Measurements from ENCODE around the gene NTRK1. TPM values are rescaled to one million over a fixed set of nuclear protein-coding genes. Genes with fewer than 3 reads are reported as not detected.

Gene NTRK1
- total RNA-seq, 1 donor from 2014 or later: 1.8 TPM

- DNase-seq (ENCODE audit: low spot score): no peak
- no peak for ATAC-seq
- intact Hi-C loops (cut with DNase I): no loop called here
These were observed 42.8 kb downstream of the NTRK1 start for GRCh38 chr1:156903328-156904091.

DNA sequence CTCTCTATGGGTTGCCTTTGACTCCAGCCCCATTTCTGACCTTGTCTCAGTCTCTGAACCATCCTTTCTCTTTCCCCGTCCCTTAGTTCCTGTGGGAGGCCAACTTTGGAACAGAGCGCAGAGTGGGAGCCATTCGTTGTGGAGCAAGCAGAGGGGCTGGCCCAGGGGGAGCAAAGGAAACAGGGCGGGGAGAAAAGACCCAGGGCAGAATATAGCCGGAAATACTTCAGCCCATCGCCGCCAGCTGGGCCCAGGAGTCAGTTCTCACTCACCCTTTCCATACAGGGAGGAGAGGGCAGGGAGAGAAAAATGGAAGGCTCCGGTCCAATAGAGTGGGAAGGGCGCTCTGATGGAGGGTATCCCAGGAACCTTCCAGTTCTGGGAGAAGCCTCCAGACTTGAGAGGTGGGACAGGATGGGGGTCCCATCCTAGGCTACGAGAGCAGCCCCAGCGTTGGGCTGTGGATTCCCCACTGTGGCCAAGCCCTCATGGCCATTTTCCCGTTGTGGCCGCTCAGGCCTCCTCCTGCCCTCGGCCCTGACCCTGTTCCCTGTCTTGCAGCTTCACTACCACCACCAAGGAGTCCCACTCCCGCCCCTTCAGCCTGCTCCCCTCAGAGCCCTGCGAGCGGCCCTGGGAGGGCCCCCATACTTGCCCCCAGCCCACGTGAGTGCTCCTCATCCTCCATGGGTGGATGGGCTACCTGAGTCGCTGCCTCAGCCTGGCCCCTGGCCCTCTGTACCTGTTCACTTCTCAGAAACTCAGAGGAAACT is 43.7 kb downstream of the NTRK1 start:
- DNase-seq (ENCODE audit: low spot score) (no peak), ATAC-seq (no peak)
- intact Hi-C loops (cut with DNase I): no loop called here

- DNase-seq (ENCODE audit: low spot score) (no peak), ATAC-seq (no peak)
- intact Hi-C loops (cut with DNase I): no loop called here
These were observed 44.5 kb downstream of the NTRK1 start for GRCh38 chr1:156905176-156905575.

DNA sequence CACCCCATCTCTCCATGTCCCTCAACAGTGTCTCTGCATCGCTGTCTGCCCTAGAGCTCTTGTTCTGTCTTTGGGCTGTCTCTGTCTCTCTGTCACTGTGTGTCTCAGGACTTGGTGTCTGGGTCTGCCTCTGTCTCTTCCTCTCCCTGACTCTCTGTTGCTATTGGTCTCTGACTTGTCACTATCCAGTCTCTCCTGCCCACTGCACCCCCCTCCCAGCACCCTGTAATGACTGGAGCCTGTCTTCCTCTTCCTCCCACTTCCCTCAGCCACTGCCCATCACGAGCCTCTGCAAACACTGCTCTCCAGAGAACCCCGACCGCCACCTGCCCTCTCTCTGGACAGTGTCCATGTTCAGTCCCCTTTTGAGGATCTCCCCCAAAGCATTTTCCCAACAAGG is 45.0 kb downstream of the NTRK1 start:
- DNase-seq (ENCODE audit: low spot score): no peak
- no peak for ATAC-seq
- intact Hi-C loops (cut with DNase I): no loop called here

DNA sequence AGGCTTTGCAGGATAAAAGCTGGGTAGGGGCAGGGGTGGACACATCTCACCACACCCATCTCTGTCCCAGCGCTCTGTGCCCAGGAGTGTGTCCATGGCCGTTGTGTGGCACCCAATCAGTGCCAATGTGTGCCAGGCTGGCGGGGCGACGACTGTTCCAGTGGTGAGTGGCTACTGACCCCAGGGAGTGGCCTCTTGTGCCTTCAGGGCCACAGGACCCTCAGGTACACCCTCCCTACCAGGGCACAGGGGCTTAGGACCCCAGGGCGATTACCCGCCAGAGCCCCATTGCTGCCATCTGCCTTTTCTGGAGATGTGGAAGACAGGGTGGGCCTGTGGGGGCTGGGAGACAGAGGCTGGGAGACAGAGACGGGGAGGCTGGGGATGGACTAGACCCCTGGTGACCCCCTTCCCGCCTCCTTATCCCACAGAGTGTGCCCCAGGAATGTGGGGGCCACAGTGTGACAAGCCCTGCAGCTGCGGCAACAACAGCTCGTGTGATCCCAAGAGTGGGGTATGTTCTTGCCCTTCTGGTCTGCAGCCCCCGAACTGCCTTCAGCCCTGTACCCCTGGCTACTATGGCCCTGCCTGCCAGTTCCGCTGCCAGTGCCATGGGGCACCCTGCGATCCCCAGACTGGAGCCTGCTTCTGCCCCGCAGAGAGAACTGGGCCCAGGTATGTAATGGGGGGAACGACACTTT is 45.7 kb downstream of the NTRK1 start:
- intact Hi-C loops (cut with DNase I): no loop called here
- no peak for DNase-seq (ENCODE audit: low spot score)
- ATAC-seq: no peak

DNA sequence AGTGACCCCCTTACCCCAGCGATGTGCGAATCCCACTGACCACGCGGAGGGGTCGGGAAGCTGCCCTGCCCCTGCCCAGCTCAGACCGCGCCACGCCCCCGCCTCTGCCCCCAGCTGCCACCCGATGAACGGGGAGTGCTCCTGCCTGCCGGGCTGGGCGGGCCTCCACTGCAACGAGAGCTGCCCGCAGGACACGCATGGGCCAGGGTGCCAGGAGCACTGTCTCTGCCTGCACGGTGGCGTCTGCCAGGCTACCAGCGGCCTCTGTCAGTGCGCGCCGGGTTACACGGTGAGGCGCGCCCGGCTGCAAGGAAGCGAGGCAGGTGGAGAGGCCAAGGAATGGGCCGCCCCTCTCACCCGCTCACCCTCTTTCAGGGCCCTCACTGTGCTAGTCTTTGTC is 47.9 kb downstream of the NTRK1 start:
- DNase-seq (ENCODE audit: low spot score) (no peak), ATAC-seq (no peak)
- intact Hi-C loops (cut with DNase I): no loop called here

DNA sequence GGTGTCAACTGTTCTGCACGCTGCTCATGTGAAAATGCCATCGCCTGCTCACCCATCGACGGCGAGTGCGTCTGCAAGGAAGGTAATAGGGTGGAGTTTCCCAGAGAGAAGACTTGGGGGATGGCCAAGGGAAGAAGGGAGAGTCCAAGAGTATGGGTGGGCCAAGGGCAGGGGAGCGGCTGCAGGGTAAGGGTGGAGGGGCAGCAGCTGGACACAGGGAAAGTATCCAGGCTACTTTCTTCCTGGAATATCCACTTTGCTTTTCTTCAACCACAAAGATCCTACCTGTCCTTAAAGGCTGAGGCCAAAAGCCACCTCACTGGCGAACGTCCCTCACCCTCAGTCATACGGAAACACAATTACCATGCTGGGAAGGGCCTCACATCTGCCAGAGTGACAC is 48.3 kb downstream of the NTRK1 start:
- ATAC-seq (peak; percentile 43), DNase-seq (ENCODE audit: low spot score) (no peak)
- intact Hi-C loops (cut with DNase I): no loop called here

DNA sequence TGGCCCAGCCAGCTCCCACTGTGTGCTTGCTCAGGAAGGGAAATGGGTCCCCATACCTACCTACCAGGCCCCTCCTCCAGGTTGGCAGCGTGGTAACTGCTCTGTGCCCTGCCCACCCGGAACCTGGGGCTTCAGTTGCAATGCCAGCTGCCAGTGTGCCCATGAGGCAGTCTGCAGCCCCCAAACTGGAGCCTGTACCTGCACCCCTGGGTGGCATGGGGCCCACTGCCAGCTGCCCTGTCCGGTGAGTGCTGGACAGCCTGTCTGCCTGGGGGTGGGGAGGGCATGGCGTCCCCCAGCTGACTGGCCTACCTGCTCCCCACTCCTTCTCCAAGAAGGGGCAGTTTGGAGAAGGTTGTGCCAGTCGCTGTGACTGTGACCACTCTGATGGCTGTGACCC is 49.0 kb downstream of the NTRK1 start:
- no peak for ATAC-seq

GRCh38 chr1:156910309-156910782 is 49.7 kb downstream of the NTRK1 start:
- intact Hi-C loops (cut with DNase I): no loop called here
- DNase-seq (ENCODE audit: low spot score) (no peak), ATAC-seq (peak; percentile 33)

More for the DNA sequence above, 49.0 kb downstream of the NTRK1 start:
- DNase-seq (ENCODE audit: low spot score): no peak
- intact Hi-C loops (cut with DNase I): no loop called here

GRCh38 chr1:156911577-156912298 is 51.1 kb downstream of the NTRK1 start:
- ATAC-seq (no peak), DNase-seq (ENCODE audit: low spot score) (no peak)
- intact Hi-C loops (cut with DNase I): no loop called here

DNA sequence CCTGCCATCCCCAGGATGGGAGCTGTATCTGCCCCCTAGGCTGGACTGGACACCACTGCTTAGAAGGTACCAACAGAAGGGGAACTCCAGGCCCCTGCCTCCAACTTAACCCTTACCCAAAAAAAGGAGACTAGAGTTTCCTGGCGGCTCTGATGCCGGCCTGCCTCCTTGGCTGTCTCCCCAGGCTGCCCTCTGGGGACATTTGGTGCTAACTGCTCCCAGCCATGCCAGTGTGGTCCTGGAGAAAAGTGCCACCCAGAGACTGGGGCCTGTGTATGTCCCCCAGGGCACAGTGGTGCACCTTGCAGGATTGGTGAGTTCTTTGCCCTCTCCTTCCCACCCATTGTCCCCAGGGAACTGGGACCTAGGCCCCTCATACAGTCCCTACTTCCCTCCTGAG is 51.6 kb downstream of the NTRK1 start:
- DNase-seq (ENCODE audit: low spot score): no peak
- intact Hi-C loops (cut with DNase I): no loop called here
- ATAC-seq: no peak

DNA sequence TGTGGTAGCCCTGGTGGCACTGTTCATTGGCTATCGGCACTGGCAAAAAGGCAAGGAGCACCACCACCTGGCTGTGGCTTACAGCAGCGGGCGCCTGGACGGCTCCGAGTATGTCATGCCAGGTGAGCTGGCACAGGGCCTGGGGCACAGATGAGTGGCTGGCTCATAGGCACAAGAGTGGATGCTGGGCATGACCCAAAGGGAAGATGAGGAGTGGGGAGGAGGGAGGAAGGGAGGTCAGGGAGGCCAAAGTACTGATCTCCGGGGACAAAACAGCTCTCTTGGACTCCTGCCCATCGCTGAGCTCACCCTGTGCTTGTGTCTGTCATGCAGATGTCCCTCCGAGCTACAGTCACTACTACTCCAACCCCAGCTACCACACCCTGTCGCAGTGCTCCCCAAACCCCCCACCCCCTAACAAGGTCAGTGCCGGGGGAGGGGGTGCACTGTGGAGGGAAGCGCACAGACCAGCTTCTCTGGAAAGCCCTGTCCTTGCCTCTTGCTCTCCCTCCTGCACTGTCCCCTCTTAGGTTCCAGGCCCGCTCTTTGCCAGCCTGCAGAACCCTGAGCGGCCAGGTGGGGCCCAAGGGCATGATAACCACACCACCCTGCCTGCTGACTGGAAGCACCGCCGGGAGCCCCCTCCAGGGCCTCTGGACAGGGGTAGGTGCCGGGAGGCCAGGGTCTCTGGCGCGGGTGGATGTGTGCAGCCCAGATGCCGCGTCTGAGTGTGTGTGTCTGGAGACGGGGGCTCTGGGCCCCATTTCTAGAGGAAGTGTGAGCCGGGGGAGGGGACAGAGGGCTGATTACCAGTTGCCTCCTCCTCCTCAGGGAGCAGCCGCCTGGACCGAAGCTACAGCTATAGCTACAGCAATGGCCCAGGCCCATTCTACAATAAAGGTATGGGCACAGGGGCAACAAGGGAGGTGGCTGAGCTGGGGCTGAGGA is 52.5 kb downstream of the NTRK1 start:
- no peak for DNase-seq (ENCODE audit: low spot score)
- peak; percentile 17 for ATAC-seq
- intact Hi-C loops (cut with DNase I): no loop called here

DNA sequence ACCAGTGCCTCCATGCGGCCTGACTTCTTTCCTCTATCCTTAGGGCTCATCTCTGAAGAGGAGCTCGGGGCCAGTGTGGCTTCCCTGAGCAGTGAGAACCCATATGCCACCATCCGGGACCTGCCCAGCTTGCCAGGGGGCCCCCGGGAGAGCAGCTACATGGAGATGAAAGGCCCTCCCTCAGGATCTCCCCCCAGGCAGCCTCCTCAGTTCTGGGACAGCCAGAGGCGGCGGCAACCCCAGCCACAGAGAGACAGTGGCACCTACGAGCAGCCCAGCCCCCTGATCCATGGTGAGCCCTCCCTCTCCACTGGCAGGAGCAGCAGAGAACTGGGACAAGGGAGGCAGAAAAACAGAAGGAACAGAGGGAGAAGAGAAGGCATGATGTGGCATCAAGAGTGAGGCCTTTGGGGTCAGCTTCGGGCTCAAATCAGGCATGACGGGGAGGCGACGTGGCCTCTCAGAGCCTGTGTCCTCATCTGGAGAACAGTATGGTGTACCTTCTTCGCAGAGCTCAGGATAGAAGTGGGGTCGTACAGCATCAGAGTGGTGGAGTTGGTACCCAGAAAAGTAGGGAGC is 53.2 kb downstream of the NTRK1 start:
- intact Hi-C loops (cut with DNase I): no loop called here
- no peak for ATAC-seq
- no peak for DNase-seq (ENCODE audit: low spot score)

DNA sequence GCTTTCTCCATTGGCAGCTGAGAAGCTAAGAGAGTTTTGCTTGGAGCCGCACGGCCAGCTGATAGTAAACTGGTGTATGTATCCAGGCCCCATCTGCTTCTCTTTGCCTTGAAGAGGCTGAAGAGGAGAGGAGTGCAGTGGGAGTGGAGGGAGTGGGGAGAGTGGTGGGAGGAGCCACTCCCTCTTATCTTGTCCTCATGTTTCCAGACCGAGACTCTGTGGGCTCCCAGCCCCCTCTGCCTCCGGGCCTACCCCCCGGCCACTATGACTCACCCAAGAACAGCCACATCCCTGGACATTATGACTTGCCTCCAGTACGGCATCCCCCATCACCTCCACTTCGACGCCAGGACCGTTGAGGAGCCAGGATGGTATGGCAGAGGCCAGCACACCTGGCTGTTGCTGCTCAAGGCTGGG is 53.8 kb downstream of the NTRK1 start:
- DNase-seq (ENCODE audit: low spot score) (no peak), ATAC-seq (no peak)
- intact Hi-C loops (cut with DNase I): no loop called here

DNA sequence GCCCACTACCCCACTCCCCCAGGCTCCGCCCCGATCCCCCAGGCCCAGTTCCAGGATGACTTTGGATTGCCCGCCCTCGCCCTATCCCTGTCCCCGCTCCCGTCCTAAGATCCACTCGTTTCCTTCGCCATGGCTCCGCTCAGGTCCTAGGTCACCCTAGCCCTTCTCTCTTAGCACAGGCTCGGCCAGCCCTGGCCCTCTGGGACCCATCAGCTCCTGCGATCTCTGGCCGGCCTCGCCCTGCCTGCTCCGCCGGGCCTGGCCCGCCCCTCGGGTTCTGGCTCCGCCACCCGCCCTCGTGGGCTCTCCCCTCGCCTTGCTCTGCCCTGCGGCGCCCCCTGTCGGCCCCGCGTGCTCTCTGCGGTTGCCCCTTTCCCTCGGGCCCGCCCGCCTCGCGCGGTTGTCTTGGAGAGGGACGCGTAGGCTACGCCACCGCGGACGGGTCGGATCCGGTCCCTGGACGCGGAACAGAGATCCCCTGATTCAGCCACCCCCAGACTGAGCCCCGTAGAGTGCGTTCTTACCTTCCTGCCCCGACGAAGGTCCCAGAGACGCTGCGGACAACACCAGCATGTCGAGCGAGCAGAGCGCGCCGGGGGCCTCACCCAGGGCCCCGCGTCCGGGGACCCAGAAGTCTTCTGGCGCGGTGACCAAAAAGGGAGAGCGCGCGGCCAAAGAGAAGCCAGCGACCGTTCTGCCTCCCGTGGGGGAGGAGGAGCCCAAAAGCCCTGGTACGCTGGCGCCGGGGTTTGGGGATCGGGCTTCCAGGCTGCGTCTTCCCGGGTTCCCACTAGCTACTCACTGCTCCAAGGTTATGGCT is 59.8 kb downstream of the NTRK1 start, which contains the start of gene LRRC71:
Gene LRRC71, plus strand, starts transcription at position 400 of the 820 bp plus-strand sequence. Its CDS starts 172 bp downstream, at position 572.
- intact Hi-C loops (cut with DNase I): no loop called here
- peak; percentile 94 for ATAC-seq
- DNase-seq (ENCODE audit: low spot score): peak; percentile 91

DNA sequence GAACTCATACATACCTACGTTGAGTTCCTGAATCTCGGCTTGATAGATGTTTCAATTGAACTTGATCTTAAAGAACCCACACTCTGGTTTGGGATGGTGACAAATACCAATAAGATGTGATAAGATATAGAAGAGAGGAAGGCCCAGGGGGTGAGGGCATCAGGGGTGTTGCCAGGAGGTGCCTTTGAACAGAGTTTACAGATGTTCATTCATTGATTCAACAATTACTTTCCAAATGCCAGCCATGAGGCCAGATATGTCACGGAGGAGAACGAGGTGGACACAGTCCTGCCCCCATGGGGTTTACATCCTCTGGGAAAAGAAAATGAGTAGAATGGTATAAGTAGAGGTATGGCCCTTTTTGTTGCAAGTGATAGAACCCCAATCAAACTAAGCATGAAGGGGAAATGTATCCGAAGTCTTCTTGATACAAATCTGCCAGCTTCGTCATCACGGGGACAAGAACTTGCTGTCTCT is 60.4 kb downstream of the NTRK1 start:
- DNase-seq (ENCODE audit: low spot score): no peak
- ATAC-seq: no peak
- intact Hi-C loops (cut with DNase I): no loop called here
